HepG2 (cell line): ENCODE data around the gene SGF29.
"Not testable (repeated sequence)": the region's sequence is repeated elsewhere in the genome, so short reads cannot be mapped to it uniquely, and the experiment has no call there.

Experiments
- ZBED4 ChIP-seq: sonication (generic); formaldehyde crosslinking; IDR thresholded peaks from 2 replicates; pipeline ENCODE4 v1.4.0; 2020; ENCODE audit warnings: missing genetic modification reagents, borderline replicate concordance
- ZNF407 ChIP-seq: sonication (generic); formaldehyde crosslinking; IDR thresholded peaks from one replicate; pipeline ENCODE4 v1.5.1; 2020; ENCODE audit warnings: mild to moderate bottlenecking, missing genetic modification reagents; ENCODE audit errors: not compliant biosample characterization

GRCh38 chr16:28612359-28613280, 58.9 kb downstream of the SGF29 start:
- TF ChIP-seq ZNF407, ZBED4 (CRISPR knock-in tag): not testable (repeated sequence)
